Thyroid gland (tissue), 4 donors: Measurements from ENCODE around the gene TNRC6B. TPM values are rescaled to one million over a fixed set of nuclear protein-coding genes. Genes with fewer than 3 reads are reported as not detected.

Experiments used
- DNase-seq, 2 donors: peaks; one replicate each; pipeline ENCODE4 v3.0.0-alpha.2; 2019
- H3K27ac ChIP-seq, 3 donors: fragments of 200-600 bp; sonication (generic); 1 replicate in 2 of 3; 2 replicates in 1 of 3; pipeline ENCODE4 v1.5.1; 2016 to 2019; ENCODE audit warnings: mild to moderate bottlenecking in 1 of 3, moderate library complexity in 1 of 3
- H3K27me3 ChIP-seq: fragments of 200-600 bp; sonication (generic); one replicate; pipeline ENCODE4 v1.5.1; 2019
- H3K36me3 ChIP-seq, 2 donors: fragments of 200-600 bp; sonication (generic); one replicate each; pipeline ENCODE4 v1.5.1; 2016 to 2019
- H3K4me1 ChIP-seq, 2 donors: fragments of 200-600 bp; sonication (generic); one replicate each; pipeline ENCODE4 v1.5.1; 2017 to 2019
- H3K4me3 ChIP-seq, 3 donors: fragments of 200-600 bp; sonication (generic); replicated peaks in 1 of 3; 1 replicate in 2 of 3; 2 replicates in 1 of 3; pipeline ENCODE4 v1.5.1; 2016; ENCODE audit warnings: mild to moderate bottlenecking in 1 of 3
- H3K9me3 ChIP-seq: fragments of 200-600 bp; sonication (generic); one replicate; pipeline ENCODE4 v1.5.1; 2017
- POLR2A ChIP-seq, 2 donors: fragments of 450-650 bp; IDR thresholded peaks; one replicate each; pipeline ENCODE4 v1.6.1; 2017; ENCODE audit warnings: antibody characterized with exemption in 2 of 2, mild to moderate bottlenecking in 2 of 2, moderate library complexity in 1 of 2
- WGBS, 2 donors: methylation state at CpG; one replicate each; pipeline ENCODE4 v1.1.5; 2017; 5-methylcytosine and 5-hydroxymethylcytosine counted together
- intact Hi-C: fragments of 100-400 bp; cut with DNase I; formaldehyde crosslinking; loops from one replicate; pipeline ENCODE4 v1.15.1; 2023
- total RNA-seq, 4 donors: library from RNA; depleted of rRNA; stranded (reverse); fragments of >200 nt; gene quantifications; one replicate each; pipeline ENCODE4 v1.2.3, GENCODE V29; 2016
- TF ChIP-seq, protein P1 (sequence below), 6 experiments: fragments of 200-600 bp in 3 of 6; fragments of 450-650 bp in 3 of 6; sonication (generic) in 3 of 6; IDR thresholded peaks; one replicate each; pipeline ENCODE4 v1.5.1; 2016 to 2019; ENCODE audit warnings: antibody characterized with exemption in 6 of 6, mild to moderate bottlenecking in 2 of 6, inconsistent platforms in 1 of 6, moderate library complexity in 1 of 6

TNRC6B gene
- total RNA-seq, 4 donors from 2014 or later: 46.1 to 202 (median 114) TPM

DNA sequence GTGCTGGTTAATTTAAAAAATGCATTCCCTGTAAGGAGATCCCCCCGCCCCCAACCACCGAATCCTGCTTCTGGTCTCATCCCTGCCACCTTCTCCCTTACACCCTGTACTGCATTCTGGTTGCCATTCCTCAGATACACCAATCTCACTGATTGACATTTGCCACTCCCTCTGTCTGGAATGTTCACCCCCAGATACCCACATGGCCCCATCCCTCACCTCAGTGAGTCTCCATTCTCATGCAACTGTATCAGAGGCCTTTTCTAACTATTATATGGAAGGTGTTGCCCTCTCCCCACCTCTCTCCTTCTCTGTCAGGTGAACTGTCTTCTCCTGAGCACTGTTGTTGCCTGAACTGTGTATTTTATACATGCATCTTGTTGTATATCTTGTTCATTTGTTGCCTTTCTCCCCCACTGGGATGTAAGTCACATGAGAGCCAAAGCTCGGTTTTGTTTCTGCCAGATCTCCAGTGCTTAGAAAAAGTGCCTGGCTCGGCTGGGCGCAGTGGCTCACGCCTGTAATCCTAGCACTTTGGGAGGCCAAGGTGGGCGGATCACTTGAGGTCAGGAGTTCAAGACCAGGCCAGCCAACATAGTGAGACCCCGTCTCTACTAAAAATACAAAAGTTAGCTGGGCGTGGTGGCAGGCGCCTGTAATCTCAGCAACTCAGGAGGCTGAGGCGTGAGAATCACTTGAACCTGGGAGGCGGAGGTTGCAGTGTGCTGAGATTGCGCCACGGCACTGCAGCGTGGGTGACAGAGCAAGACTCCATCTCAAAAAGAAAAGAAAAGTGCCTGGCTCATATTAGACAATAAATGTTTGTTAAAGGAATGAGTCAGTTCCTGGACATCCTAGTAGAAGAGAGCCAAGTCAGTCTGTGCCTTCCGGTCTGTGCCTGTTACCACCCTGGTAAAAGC is 61.0 kb downstream of the TNRC6B start:
- Histone ChIP-seq H3K9me3 (no peaks in the 10 kb centered on the region), H3K4me1 (peaks cover 12 to 47% of the 10 kb centered on the region in 2 donors), H3K27me3 (no peaks in the 10 kb centered on the region), H3K27ac (no peak overlapping the region), H3K36me3 (no peaks in the 10 kb centered on the region), H3K4me3 (no peak overlapping the region)
- TF ChIP-seq, protein P1, sequence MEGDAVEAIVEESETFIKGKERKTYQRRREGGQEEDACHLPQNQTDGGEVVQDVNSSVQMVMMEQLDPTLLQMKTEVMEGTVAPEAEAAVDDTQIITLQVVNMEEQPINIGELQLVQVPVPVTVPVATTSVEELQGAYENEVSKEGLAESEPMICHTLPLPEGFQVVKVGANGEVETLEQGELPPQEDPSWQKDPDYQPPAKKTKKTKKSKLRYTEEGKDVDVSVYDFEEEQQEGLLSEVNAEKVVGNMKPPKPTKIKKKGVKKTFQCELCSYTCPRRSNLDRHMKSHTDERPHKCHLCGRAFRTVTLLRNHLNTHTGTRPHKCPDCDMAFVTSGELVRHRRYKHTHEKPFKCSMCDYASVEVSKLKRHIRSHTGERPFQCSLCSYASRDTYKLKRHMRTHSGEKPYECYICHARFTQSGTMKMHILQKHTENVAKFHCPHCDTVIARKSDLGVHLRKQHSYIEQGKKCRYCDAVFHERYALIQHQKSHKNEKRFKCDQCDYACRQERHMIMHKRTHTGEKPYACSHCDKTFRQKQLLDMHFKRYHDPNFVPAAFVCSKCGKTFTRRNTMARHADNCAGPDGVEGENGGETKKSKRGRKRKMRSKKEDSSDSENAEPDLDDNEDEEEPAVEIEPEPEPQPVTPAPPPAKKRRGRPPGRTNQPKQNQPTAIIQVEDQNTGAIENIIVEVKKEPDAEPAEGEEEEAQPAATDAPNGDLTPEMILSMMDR (IDR thresholded peaks at IDR 0.05): no peak
- no peak for TF ChIP-seq POLR2A (IDR thresholded peaks at IDR 0.05)
- 74 to 78% methylated on average over 16 of the region's 16 CpGs for WGBS, 2 donors
- peak in 1 of 2 donors; percentile 20 for DNase-seq
- intact Hi-C loops: no loop called here

DNA sequence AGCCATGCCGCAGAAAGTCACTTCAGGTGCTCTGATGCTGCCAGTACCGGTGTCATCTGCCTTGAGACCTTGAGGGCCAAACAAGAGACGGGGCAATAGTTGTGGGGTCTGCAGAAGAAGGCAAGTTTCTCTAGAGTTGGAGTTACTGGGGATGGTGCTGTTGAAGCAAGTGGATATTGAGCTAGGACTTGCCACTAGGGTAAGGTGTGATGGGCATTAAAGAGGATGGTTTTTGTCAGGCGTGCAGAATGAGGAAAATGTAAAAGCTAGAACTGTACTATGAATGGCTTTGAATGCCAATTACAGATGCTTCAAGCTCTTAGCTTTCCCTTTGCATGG is 61.6 kb downstream of the TNRC6B start:
- peaks cover 12 to 47% of the 10 kb centered on the region in 2 donors for H3K4me1 ChIP-seq
- no peaks in the 10 kb centered on the region for H3K36me3 ChIP-seq
- no peak for DNase-seq
- H3K4me3 ChIP-seq: no peak overlapping the region
- intact Hi-C loops: no loop called here
- H3K9me3 ChIP-seq: no peaks in the 10 kb centered on the region
- TF ChIP-seq, protein P1 (IDR thresholded peaks at IDR 0.05): no peak
- no peak for TF ChIP-seq POLR2A (IDR thresholded peaks at IDR 0.05)
- no peaks in the 10 kb centered on the region for H3K27me3 ChIP-seq
- no peak overlapping the region for H3K27ac ChIP-seq
- WGBS, 2 donors: 90 to 92% methylated on average over 4 of the region's 4 CpGs

DNA sequence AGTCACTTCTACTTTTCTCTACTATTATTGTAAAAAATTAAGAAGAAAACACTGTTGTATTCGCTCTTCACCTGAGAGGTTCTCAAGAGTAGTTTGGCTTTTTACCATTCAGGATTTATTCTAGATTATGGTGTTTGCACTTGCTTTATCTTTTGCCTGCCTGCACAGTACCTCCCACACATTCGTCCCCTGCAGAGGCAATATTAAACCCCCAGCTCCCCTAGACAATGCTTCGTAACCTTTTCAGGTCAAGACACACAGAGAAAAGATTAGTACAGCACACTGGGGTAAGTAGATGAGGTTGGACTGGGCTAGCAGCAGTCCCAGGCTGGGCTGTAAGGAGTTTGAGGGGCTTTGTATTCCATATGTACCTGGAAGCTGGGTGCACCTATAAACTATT is 62.4 kb downstream of the TNRC6B start:
- no peaks in the 10 kb centered on the region for H3K27me3 ChIP-seq
- WGBS, 2 donors: 84 to 85% methylated on average over 3 of the region's 3 CpGs
- H3K36me3 ChIP-seq: no peaks in the 10 kb centered on the region
- intact Hi-C loops: no loop called here
- no peak for DNase-seq
- H3K27ac ChIP-seq: no peak overlapping the region
- no peak overlapping the region for H3K4me3 ChIP-seq
- no peaks in the 10 kb centered on the region for H3K9me3 ChIP-seq
- H3K4me1 ChIP-seq: peaks cover 12 to 40% of the 10 kb centered on the region in 2 donors
- no peak for TF ChIP-seq POLR2A (IDR thresholded peaks at IDR 0.05)
- TF ChIP-seq, protein P1 (IDR thresholded peaks at IDR 0.05): no peak

DNA sequence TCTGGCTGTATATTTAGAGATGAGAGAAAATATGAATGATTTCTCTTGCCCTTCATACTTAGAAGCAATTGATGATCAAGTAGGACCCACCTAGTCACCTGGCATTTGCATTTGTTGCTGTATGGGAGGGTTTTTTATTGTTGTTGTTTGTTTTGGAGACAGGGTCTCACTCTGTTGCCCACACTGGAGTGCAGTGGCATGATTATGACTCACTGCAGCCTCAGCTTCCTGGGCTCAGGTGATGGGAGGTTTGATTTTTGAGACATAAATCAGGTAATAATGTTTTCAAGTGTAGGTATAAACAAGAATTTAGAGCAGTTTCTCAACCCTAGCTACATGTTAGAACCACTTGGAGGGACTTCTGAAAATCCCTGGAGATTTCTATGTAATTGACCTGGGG is 63.0 kb downstream of the TNRC6B start:
- Histone ChIP-seq H3K4me3 (no peak overlapping the region), H3K4me1 (peaks cover 12 to 36% of the 10 kb centered on the region in 2 donors), H3K36me3 (no peaks in the 10 kb centered on the region), H3K9me3 (no peaks in the 10 kb centered on the region), H3K27me3 (no peaks in the 10 kb centered on the region), H3K27ac (peak overlapping the region in 2 of 3 donors; percentile 5 to 51)
- DNase-seq: peak in 1 of 2 donors; percentile 30
- intact Hi-C loops: no loop called here
- TF ChIP-seq, protein P1 (IDR thresholded peaks at IDR 0.05): no peak
- no peak for TF ChIP-seq POLR2A (IDR thresholded peaks at IDR 0.05)

DNA sequence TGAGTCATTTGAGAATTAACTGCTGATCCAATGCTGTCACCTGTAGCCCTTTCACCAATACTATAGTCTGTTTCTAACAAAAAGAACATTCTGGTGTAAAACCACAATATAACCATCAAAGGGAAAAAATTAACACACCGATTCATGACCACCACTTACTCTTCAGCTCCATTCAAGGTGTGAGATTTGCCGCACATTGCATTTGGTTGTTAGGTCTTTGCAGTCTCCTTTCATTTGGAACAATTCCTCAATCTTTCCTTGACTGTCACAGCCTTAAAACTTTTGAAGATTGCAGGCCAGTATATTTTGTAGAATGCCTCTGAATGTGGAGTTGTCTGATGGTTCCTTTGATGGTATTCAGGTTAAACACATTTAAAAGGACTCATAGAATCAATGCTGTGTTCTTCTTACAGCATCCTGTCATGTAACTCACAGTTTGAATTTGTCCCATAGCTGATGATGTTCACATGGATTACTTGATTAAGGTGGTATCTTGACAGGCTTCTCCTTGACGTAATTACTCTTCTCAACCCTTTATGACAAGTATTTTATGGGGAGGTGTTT is 63.6 kb downstream of the TNRC6B start:
- Histone ChIP-seq H3K27ac (peak overlapping the region in 2 of 3 donors; percentile 5 to 51), H3K4me1 (peaks cover 12 to 30% of the 10 kb centered on the region in 2 donors)
- intact Hi-C loops: no loop called here

More for the DNA sequence above, 63.6 kb downstream of the TNRC6B start:
- no peak for DNase-seq
- TF ChIP-seq, protein P1 (IDR thresholded peaks at IDR 0.05): no peak
- no peak for TF ChIP-seq POLR2A (IDR thresholded peaks at IDR 0.05)
- no peaks in the 10 kb centered on the region for H3K36me3 ChIP-seq
- H3K9me3 ChIP-seq: no peaks in the 10 kb centered on the region
- no peaks in the 10 kb centered on the region for H3K27me3 ChIP-seq
- 87 to 89% methylated on average over 3 of the region's 3 CpGs for WGBS, 2 donors
- H3K4me3 ChIP-seq: no peak overlapping the region
